OCI-LY3 (cell line): ENCODE results near the gene HTR3B.

Experiments used
- H2AFZ ChIP-seq: fragments of 200-600, 300-600 bp; shearing (Covaris generic); 2 replicates; pipeline ENCODE4 v1.6.0; 2014; ENCODE audit warnings: antibody characterized with exemption, low read depth, low read length
- H3K27ac ChIP-seq: fragments of 200-600, 300-600 bp; sonication (generic); 2 replicates; pipeline ENCODE4 v1.5.1; 2014; ENCODE audit warnings: mild to moderate bottlenecking, low read length, moderate library complexity, mixed read lengths
- H3K27me3 ChIP-seq: fragments of 200-600, 300-600 bp; sonication (generic); 2 replicates; pipeline ENCODE4 v1.6.1; 2014; ENCODE audit warnings: low read depth, low read length, mixed read lengths
- H3K36me3 ChIP-seq: fragments of 200-600, 300-600 bp; sonication (generic); replicated peaks from 2 replicates; pipeline ENCODE3; 2014; ENCODE audit warnings: low read depth, low read length, mixed read lengths
- H3K4me1 ChIP-seq: fragments of 300-600, 200-600 bp; sonication (generic); 2 replicates; pipeline ENCODE4 v1.6.1; 2014; ENCODE audit warnings: low read length, mixed read lengths
- H3K4me2 ChIP-seq: fragments of 200-600, 300-600 bp; sonication (generic); 2 replicates; pipeline ENCODE4 v1.6.1; 2014; ENCODE audit warnings: low read length, mixed read lengths
- H3K4me3 ChIP-seq: fragments of 300-600, 200-600 bp; sonication (generic); 2 replicates; pipeline ENCODE4 v1.5.1; 2014; ENCODE audit warnings: antibody characterized with exemption, mild to moderate bottlenecking, low read length, moderate library complexity
- H3K79me2 ChIP-seq: fragments of 300-600, 200-600 bp; shearing (Covaris generic); 2 replicates; pipeline ENCODE4 v1.6.1; 2014; ENCODE audit warnings: mild to moderate bottlenecking, low read length, mixed read lengths
- H3K9ac ChIP-seq: fragments of 300-600, 200-600 bp; shearing (Covaris generic); 2 replicates; pipeline ENCODE4 v1.6.0; 2014; ENCODE audit warnings: mild to moderate bottlenecking, low read length, moderate library complexity
- H3K9me3 ChIP-seq: fragments of 200-600, 300-600 bp; shearing (Covaris generic); 2 replicates; pipeline ENCODE4 v1.6.1; 2014; ENCODE audit warnings: low read length, mixed read lengths; ENCODE audit not compliant: insufficient read depth
- H4K20me1 ChIP-seq: fragments of 200-600, 300-600 bp; sonication (generic); 2 replicates; pipeline ENCODE4 v1.6.1; 2016; ENCODE audit warnings: low read length, mixed read lengths; ENCODE audit not compliant: insufficient read depth
- CTCF ChIP-seq: fragments of 200-600, 300-600 bp; sonication (generic); IDR thresholded peaks from 2 replicates; pipeline ENCODE4 v1.5.1; 2014; ENCODE audit warnings: antibody characterized with exemption, low read length, low read depth
- EZH2phosphoT487 ChIP-seq: fragments of 200-600 bp; shearing (Covaris generic); IDR thresholded peaks from 2 replicates; pipeline ENCODE4 v1.6.1; 2018; ENCODE audit warnings: antibody characterized with exemption, mixed run types, low read depth

HTR3B gene

GRCh38 chr11:113871336-113871735 lies 33.3 kb upstream of the HTR3B start:
- no peak for TF ChIP-seq EZH2phosphoT487
- no peak for TF ChIP-seq CTCF
- H3K27ac ChIP-seq = no peak overlapping the region
- H3K79me2 ChIP-seq = peaks cover 42% of the 10 kb centered on the region
- H3K9ac ChIP-seq = no peak overlapping the region
- no peaks in the 10 kb centered on the region for H3K27me3 ChIP-seq
- peaks cover 22% of the 10 kb centered on the region for H3K36me3 ChIP-seq
- no peak overlapping the region for H3K4me3 ChIP-seq
- peaks cover 6% of the 10 kb centered on the region for H3K4me1 ChIP-seq
- H3K4me2 ChIP-seq = no peak overlapping the region
- H2AFZ ChIP-seq = no peak overlapping the region
- no peaks in the 10 kb centered on the region for H3K9me3 ChIP-seq
- peaks cover 14% of the 10 kb centered on the region; the same call in 1 of the 2 replicates for H4K20me1 ChIP-seq

DNA sequence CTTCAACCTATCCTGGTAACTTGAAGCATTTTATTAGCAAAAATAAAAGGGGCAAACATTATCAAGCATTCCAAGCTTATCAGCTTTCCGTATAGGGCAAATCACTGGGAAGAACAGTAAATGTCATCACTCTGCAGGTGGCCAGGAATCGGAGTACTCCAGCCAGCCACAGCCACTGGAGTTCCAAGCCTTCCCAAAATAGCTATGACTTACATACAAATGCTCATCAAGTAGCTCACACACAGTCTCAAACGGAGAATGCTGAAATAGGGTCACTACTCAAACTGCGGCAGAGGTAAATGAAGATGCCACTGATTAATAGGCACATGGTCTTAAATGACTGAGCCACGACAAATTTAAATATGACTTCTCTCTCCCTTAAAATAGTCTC lies 31.4 kb upstream of the HTR3B start:
- no peak for TF ChIP-seq CTCF
- TF ChIP-seq EZH2phosphoT487 = no peak
- H3K4me2 ChIP-seq = no peak overlapping the region
- H3K36me3 ChIP-seq = peaks cover 15% of the 10 kb centered on the region
- H2AFZ ChIP-seq = no peak overlapping the region
- H3K9me3 ChIP-seq = no peaks in the 10 kb centered on the region
- H3K4me3 ChIP-seq = no peak overlapping the region
- H4K20me1 ChIP-seq = peaks cover 10% of the 10 kb centered on the region; the same call in 1 of the 2 replicates
- peaks cover 38% of the 10 kb centered on the region for H3K79me2 ChIP-seq
- no peak overlapping the region for H3K27ac ChIP-seq
- H3K9ac ChIP-seq = no peak overlapping the region
- H3K4me1 ChIP-seq = peaks cover 17% of the 10 kb centered on the region
- no peaks in the 10 kb centered on the region for H3K27me3 ChIP-seq

- no peak overlapping the region for H3K9ac ChIP-seq
- no peaks in the 10 kb centered on the region for H3K9me3 ChIP-seq
- H3K27ac ChIP-seq = no peak overlapping the region
- peaks cover 15% of the 10 kb centered on the region for H3K36me3 ChIP-seq
- no peaks in the 10 kb centered on the region for H3K27me3 ChIP-seq
- H2AFZ ChIP-seq = no peak overlapping the region
- H3K79me2 ChIP-seq = peaks cover 38% of the 10 kb centered on the region
- TF ChIP-seq EZH2phosphoT487 = no peak
- no peak for TF ChIP-seq CTCF
- peak overlapping the region; percentile 95 for H3K4me3 ChIP-seq
- H3K4me1 ChIP-seq = peaks cover 17% of the 10 kb centered on the region
- H3K4me2 ChIP-seq = peak overlapping the region; percentile 93
- peaks cover 10% of the 10 kb centered on the region; the same call in 1 of the 2 replicates for H4K20me1 ChIP-seq
These were observed 30.5 kb upstream of the HTR3B start for GRCh38 chr11:113874096-113874495.

GRCh38 chr11:113874581-113875233 lies 29.9 kb upstream of the HTR3B start:
- peaks cover 10% of the 10 kb centered on the region; the same call in 1 of the 2 replicates for H4K20me1 ChIP-seq
- H3K4me3 ChIP-seq = peak overlapping the region; percentile 95
- H3K36me3 ChIP-seq = peaks cover 10% of the 10 kb centered on the region
- H3K4me1 ChIP-seq = peaks cover 17% of the 10 kb centered on the region
- peak overlapping the region; percentile 80 for H3K9ac ChIP-seq
- TF ChIP-seq EZH2phosphoT487 = no peak
- no peak for TF ChIP-seq CTCF
- no peaks in the 10 kb centered on the region for H3K9me3 ChIP-seq
- peaks cover 32% of the 10 kb centered on the region for H3K79me2 ChIP-seq
- H3K27me3 ChIP-seq = no peaks in the 10 kb centered on the region
- H2AFZ ChIP-seq = peak overlapping the region; percentile 51; the same call in 1 of the 2 replicates
- H3K27ac ChIP-seq = peak overlapping the region; percentile 22
- H3K4me2 ChIP-seq = peak overlapping the region; percentile 93
